Right atrium auricular region (tissue), 2 donors: ENCODE results near the gene DNAH12. TPM values are rescaled to one million over a fixed set of nuclear protein-coding genes. Genes with fewer than 3 reads are reported as not detected.

Experiments used
- DNase-seq: peaks from one replicate; pipeline ENCODE4 v3.0.0-alpha.2; 2019; ENCODE audit warnings: low spot score
- H3K27ac ChIP-seq, 2 donors: fragments of 200-600 bp; sonication (generic); 1 replicate in 1 of 2; 2 replicates in 1 of 2; pipeline ENCODE4 v1.5.1; 2016 to 2019
- H3K27me3 ChIP-seq, 2 donors: fragments of 200-600 bp; sonication (generic); one replicate each; pipeline versions ENCODE4 v1.5.1 to v1.6.0; 2017 to 2019
- H3K36me3 ChIP-seq: fragments of 200-600 bp; sonication (generic); one replicate; pipeline ENCODE4 v1.5.1; 2016
- H3K4me1 ChIP-seq, 2 donors: fragments of 200-600 bp; sonication (generic); one replicate each; pipeline versions ENCODE4 v1.5.1 to v1.6.0; 2017 to 2019
- H3K4me3 ChIP-seq, 2 donors: fragments of 200-600 bp; sonication (generic); 1 replicate in 1 of 2; 2 replicates in 1 of 2; pipeline ENCODE4 v1.5.1; 2017 to 2019; ENCODE audit warnings: mild to moderate bottlenecking in 1 of 2, moderate library complexity in 1 of 2
- H3K9me3 ChIP-seq, 2 donors: fragments of 200-600 bp; sonication (generic); one replicate each; pipeline ENCODE4 v1.5.1; 2019
- CTCF ChIP-seq, 2 donors: fragments of 200-600 bp; sonication (generic); IDR thresholded peaks; one replicate each; pipeline ENCODE4 v1.5.1; 2019; ENCODE audit warnings: antibody characterized with exemption in 2 of 2
- total RNA-seq, 2 donors: library from RNA; depleted of rRNA; stranded (reverse); fragments of >200 nt; gene quantifications; one replicate each; pipeline ENCODE4 v1.1.0, GENCODE V29; 2016

The DNAH12 gene
- total RNA-seq, 2 donors from 2014 or later = 0.08 TPM; not detected in 1

- no peak for TF ChIP-seq CTCF (IDR thresholded peaks at IDR 0.05)
- Histone ChIP-seq H3K4me3 (no peak overlapping the region), H3K27me3 (no peaks in the 10 kb centered on the region), H3K36me3 (peaks cover 79% of the 10 kb centered on the region), H3K4me1 (no peaks in the 10 kb centered on the region), H3K9me3 (no peaks in the 10 kb centered on the region), H3K27ac (no peak overlapping the region)
- no peak for DNase-seq
Measured at GRCh38 chr3:57268416-57268815, 275.7 kb downstream of the DNAH12 start.

- no peaks in the 10 kb centered on the region for H3K9me3 ChIP-seq
- peaks cover 0 to 6% of the 10 kb centered on the region in 2 donors for H3K4me1 ChIP-seq
- H3K36me3 ChIP-seq = peaks cover 89% of the 10 kb centered on the region
Measured at GRCh38 chr3:57261929-57262328, 282.2 kb downstream of the DNAH12 start.

GRCh38 chr3:57261119-57261518 is 283.0 kb downstream of the DNAH12 start:
- no peak for DNase-seq
- TF ChIP-seq CTCF (IDR thresholded peaks at IDR 0.05) = no peak
- Histone ChIP-seq H3K27me3 (no peaks in the 10 kb centered on the region), H3K4me1 (peaks cover 0 to 6% of the 10 kb centered on the region in 2 donors), H3K9me3 (no peaks in the 10 kb centered on the region), H3K4me3 (no peak overlapping the region), H3K36me3 (peaks cover 82% of the 10 kb centered on the region), H3K27ac (no peak overlapping the region)

More at GRCh38 chr3:57261929-57262328, 282.2 kb downstream of the DNAH12 start:
- DNase-seq = no peak
- Histone ChIP-seq H3K27me3 (no peaks in the 10 kb centered on the region), H3K27ac (no peak overlapping the region), H3K4me3 (no peak overlapping the region)
- no peak for TF ChIP-seq CTCF (IDR thresholded peaks at IDR 0.05)

GRCh38 chr3:57257678-57258077 is 286.5 kb downstream of the DNAH12 start:
- TF ChIP-seq CTCF (IDR thresholded peaks at IDR 0.05) = no peak
- H3K4me3 ChIP-seq = no peak overlapping the region
- H3K9me3 ChIP-seq = no peaks in the 10 kb centered on the region
- H3K36me3 ChIP-seq = peaks cover 55% of the 10 kb centered on the region
- DNase-seq = no peak
- H3K27me3 ChIP-seq = no peaks in the 10 kb centered on the region
- H3K27ac ChIP-seq = no peak overlapping the region
- peaks cover 0 to 11% of the 10 kb centered on the region in 2 donors for H3K4me1 ChIP-seq

- no peak overlapping the region for H3K4me3 ChIP-seq
- peaks cover 48% of the 10 kb centered on the region for H3K36me3 ChIP-seq
- H3K4me1 ChIP-seq = peaks cover 0 to 15% of the 10 kb centered on the region in 2 donors
- H3K9me3 ChIP-seq = no peaks in the 10 kb centered on the region
- peak overlapping the region; percentile 14 to 50 for H3K27ac ChIP-seq
- H3K27me3 ChIP-seq = no peaks in the 10 kb centered on the region
- no peak for DNase-seq
- no peak for TF ChIP-seq CTCF (IDR thresholded peaks at IDR 0.05)
Measured at GRCh38 chr3:57256844-57257243, 287.3 kb downstream of the DNAH12 start.

- Histone ChIP-seq H3K27me3 (no peaks in the 10 kb centered on the region), H3K4me3 (no peak overlapping the region), H3K9me3 (no peaks in the 10 kb centered on the region), H3K36me3 (peaks cover 28% of the 10 kb centered on the region), H3K27ac (peak overlapping the region; percentile 47 to 50), H3K4me1 (peaks cover 0 to 13% of the 10 kb centered on the region in 2 donors)
- TF ChIP-seq CTCF (IDR thresholded peaks at IDR 0.05) = no peak
- no peak for DNase-seq
Measured at GRCh38 chr3:57252404-57252803, 291.7 kb downstream of the DNAH12 start.
